ENCODE results near the gene PIN1. TPM values are rescaled to one million over a fixed set of nuclear protein-coding genes. Genes with fewer than 3 reads are reported as not detected.
"Not testable (repeated sequence)": the region's sequence is repeated elsewhere in the genome, so short reads cannot be mapped to it uniquely, and the experiment has no call there.

Gene PIN1
- total RNA-seq, 2 donors from 2014 or later: 47.9 to 88.3 TPM

DNA sequence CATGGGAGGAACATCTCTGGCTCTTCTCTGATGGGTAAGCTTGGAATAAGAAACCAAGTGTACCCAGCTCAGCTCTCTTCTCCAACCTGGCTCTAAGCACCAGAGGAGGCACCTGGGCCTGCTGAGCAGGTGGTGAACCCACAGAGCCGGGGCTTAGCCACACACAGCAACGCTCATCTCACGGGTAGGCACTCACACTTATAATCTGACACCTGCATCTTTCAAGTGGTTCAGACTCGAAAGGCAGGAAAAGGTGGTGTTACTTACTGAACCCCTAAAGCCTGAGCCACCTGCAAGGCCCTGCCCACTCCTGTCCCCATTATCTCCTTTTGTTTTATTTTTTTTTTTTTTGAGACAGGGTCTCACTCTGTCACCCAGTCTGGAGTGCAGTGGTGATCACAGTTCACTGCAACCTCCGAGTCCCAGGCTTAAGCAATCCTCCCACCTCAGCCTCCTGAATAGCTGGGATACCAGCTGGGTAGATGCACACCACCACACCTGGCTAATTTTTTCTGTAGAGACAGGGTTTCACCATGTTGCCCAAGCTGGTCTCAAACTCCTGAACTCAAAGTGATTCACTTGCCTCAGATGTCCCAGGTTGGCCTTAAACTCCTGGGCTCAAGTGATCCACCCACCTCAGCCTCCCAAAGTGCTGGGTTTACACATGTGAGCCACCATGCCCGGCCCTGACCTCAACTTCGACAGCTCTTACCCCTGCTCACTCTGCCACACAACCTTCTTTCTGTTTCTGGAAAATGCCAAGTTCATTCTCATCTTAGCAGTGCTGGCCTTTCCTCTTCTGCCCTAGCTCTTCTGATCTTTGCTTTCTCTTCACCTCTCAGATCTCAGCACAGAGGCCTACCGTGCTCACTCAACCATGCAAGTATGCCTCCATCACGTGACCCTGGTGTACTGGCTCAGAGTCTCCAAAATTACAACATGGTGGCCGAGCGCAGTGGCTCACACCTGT lies 26.0 kb upstream of the PIN1 start:
- Histone ChIP-seq H3K36me3 (peaks cover 17% of the 10 kb centered on the region), H3K27me3 (no peaks in the 10 kb centered on the region), H3K4me1 (no peaks in the 10 kb centered on the region), H3K9me3 (no peaks in the 10 kb centered on the region), H3K9ac (ENCODE audit: low read depth in 2 of 2, low read length in 2 of 2) (no peak overlapping the region), H3K4me3 (no peak overlapping the region), H3K27ac (no peak overlapping the region)
- DNase-seq: no peak
- no peak for TF ChIP-seq CTCF (IDR thresholded peaks at IDR 0.05)
- intact Hi-C loops (cut with DNase I): no loop called here

DNA sequence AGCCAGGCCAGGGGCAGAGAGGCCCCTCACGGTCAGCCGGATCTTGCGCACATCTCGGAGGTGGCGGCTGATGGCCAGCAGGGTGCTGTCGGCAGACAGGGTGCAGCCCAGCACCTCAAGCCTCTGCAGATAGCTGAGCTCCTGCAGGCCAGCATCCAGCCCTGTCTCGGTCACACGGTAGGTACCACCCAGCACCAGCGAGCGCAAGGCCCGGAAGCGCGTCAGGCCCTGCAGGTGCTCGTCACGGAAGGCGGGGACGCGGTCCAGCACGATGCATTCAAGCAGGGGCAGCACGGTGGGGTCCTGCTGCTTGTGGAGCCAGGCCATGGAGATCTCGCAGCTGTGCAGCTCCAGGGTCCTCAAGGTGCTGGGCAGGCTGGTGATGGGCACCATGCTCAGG lies 24.0 kb upstream of the PIN1 start:
- DNase-seq: no peak
- Histone ChIP-seq H3K36me3 (peaks cover 17% of the 10 kb centered on the region), H3K9ac (ENCODE audit: low read depth in 2 of 2, low read length in 2 of 2) (no peak overlapping the region), H3K9me3 (no peaks in the 10 kb centered on the region), H3K27ac (no peak overlapping the region), H3K4me1 (no peaks in the 10 kb centered on the region), H3K4me3 (no peak overlapping the region), H3K27me3 (no peaks in the 10 kb centered on the region)
- no peak for TF ChIP-seq CTCF (IDR thresholded peaks at IDR 0.05)
- intact Hi-C loops (cut with DNase I): no loop called here

- peaks cover 17% of the 10 kb centered on the region for H3K4me1 ChIP-seq
- no peaks in the 10 kb centered on the region for H3K27me3 ChIP-seq
- H3K36me3 ChIP-seq: no peaks in the 10 kb centered on the region
- no peak for TF ChIP-seq CTCF (IDR thresholded peaks at IDR 0.05)
- peak overlapping the region; percentile 99 for H3K4me3 ChIP-seq
- peak overlapping the region; percentile 94 to 98 for H3K9ac ChIP-seq (ENCODE audit: low read depth in 2 of 2, low read length in 2 of 2)
- no peaks in the 10 kb centered on the region for H3K9me3 ChIP-seq
- peak overlapping the region; percentile 99 for H3K27ac ChIP-seq
- intact Hi-C loops (cut with DNase I): no loop called here
- DNase-seq: no peak
Measured at GRCh38 chr19:9818175-9818733, 16.9 kb upstream of the PIN1 start.

DNA sequence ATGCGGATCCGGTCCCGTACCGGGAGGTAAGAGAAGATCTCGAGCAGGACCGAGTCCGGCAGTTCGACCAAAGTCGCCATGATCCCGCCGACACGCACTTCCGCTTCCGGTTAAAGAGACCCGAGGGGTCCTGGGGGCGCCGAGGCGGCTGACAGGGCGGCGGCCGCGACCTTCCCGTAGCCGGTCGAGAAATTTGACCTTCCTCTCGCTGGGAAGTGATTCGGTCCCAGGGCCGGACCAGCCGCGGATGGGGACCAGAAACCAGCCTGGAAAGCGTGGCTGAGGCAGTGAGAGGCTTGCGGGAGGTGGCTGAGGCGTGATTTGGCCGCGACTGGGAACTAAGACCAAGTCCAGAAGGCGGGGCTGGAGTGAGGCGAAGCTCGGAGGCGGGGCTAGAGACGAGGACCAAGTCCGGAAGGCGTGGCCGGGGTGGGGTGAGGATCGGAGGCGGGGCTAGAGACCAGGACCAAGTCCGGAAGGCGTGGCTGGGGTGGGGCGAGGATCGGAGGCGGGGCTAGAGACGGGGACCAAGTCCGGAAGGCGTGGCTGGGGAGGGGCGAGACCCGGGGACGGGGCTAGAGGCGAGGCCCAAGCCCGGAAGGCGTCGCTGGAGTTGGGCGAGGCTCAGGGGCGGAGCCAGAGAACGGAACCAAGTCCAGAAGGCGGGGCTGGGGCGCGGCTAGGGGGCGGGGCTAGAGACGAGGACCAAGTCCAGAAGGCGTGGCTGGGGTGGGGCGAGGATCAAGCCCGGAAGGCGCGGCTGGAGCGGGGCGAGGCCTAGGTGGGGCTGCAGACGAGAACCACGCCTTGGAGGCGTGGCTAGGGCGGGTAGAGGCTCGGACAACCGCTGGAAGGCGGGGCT lies 16.2 kb upstream of the PIN1 start, which contains the start of gene FBXL12:
FBXL12 (minus strand) TSS at position 346 of the 862 bp plus-strand sequence; CDS start at position 80, 266 bp downstream.
- Histone ChIP-seq H3K4me3 (peak within 1 kb of the TSS; percentile 99), H3K36me3 (no peaks in the 10 kb centered on the region), H3K9me3 (no peaks in the 10 kb centered on the region), H3K4me1 (peaks cover 17% of the 10 kb centered on the region), H3K27ac (peak within 1 kb of the TSS; percentile 99), H3K27me3 (no peaks in the 10 kb centered on the region), H3K9ac (ENCODE audit: low read depth in 2 of 2, low read length in 2 of 2) (peak within 1 kb of the TSS; percentile 94 to 98)
- intact Hi-C loops (cut with DNase I): no loop called here
- TF ChIP-seq CTCF (IDR thresholded peaks at IDR 0.05): no peak
- DNase-seq: peak; percentile 100

- intact Hi-C loops (cut with DNase I): no loop called here
Measured at GRCh38 chr19:9819596-9819909, 15.6 kb upstream of the PIN1 start.

GRCh38 chr19:9820034-9820433 lies 15.1 kb upstream of the PIN1 start:
- intact Hi-C loops (cut with DNase I); H3K36me3 ChIP-seq; H3K4me3 ChIP-seq; H3K9me3 ChIP-seq; H3K27me3 ChIP-seq; H3K9ac ChIP-seq (ENCODE audit: low read depth in 2 of 2, low read length in 2 of 2): not testable (repeated sequence)
- Histone ChIP-seq H3K4me1 (peaks cover 17% of the 10 kb centered on the region), H3K27ac (peak overlapping the region; percentile 65)
- peak; percentile 29 for DNase-seq

More at GRCh38 chr19:9819596-9819909, 15.6 kb upstream of the PIN1 start:
- H3K4me3 ChIP-seq: peak overlapping the region; percentile 14
- H3K27ac ChIP-seq: peak overlapping the region; percentile 65
- no peaks in the 10 kb centered on the region for H3K27me3 ChIP-seq
- no peak for TF ChIP-seq CTCF (IDR thresholded peaks at IDR 0.05)
- no peaks in the 10 kb centered on the region for H3K9me3 ChIP-seq
- peaks cover 17% of the 10 kb centered on the region for H3K4me1 ChIP-seq
- DNase-seq: no peak
- H3K9ac ChIP-seq (ENCODE audit: low read depth in 2 of 2, low read length in 2 of 2): peak overlapping the region in 1 of 2 donors; percentile 5
- H3K36me3 ChIP-seq: no peaks in the 10 kb centered on the region
